HG02870 (cell line): ENCODE data around the gene SLC2A14.
"Not testable (repeated sequence)": the region's sequence is repeated elsewhere in the genome, so short reads cannot be mapped to it uniquely, and the experiment has no call there.

ENCODE experiments used
- ATAC-seq: cut with Tn5 transposase; IDR thresholded peaks from one replicate; pipeline ENCODE4 v1.9.1; 2021; ENCODE audit warnings: mild to moderate bottlenecking, moderate library complexity; ENCODE audit not compliant: unreplicated experiment

SLC2A14 gene

GRCh38 chr12:7835116-7835515 is 37.6 kb downstream of the SLC2A14 start:
- ATAC-seq = no peak

DNA sequence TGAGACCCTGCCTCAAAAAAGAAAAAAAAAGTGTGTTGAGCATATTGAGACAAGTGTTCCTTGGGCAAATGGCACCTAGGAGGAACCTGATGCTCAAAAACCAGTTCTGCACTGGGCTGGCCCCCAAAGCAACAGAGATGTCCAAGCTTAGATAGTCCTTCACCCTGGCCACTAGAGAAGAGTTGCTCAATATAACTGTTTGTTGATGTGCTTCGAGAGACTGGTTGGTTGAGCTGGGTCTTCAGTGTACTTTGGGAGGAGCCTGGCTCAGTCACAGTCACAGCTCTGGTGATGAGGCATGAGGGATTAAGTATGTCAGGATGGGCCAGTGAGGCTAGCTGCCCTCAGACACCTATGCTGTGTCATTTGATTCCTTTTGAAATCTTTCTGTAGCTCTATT is 38.0 kb downstream of the SLC2A14 start:
- ATAC-seq = no peak

DNA sequence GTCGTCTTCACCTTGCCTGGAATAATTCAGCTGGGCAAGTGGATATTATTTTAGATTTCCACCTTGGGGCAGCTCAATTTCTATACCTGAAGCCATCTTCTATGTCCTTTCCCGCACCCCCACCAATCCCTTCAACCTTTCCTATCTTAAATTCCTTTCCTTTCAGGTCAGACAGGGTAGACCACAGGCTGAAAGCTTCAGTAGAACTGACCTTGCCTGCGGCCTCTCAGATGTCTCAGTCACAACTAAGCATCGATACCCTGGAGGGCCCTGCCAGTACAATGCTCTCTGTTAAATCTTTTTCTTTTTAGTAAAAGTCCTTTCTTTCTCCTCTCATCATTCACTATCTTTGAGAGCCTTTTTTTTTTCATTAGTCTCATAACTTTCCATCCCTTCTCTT is 38.9 kb downstream of the SLC2A14 start:
- ATAC-seq = no peak

DNA sequence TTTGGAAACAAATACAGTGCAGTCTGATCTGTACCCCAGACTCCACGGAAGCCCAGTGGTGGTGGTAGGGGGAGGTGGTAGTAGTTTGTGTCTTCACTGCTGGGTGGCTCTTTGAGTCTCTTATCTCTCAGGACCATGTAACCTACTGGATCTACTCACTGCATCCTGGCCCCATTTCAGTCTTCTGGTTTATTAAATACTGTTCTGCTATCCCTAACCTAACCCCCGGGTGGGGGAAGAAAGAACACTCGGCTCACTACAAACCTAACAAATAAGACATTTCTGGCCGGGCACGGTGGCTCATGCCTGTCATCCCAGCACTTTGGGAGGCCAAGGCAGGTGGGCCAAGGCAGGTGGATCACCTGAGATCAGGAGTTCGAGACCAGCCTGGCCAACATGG is 39.5 kb downstream of the SLC2A14 start:
- ATAC-seq = not testable (repeated sequence)

DNA sequence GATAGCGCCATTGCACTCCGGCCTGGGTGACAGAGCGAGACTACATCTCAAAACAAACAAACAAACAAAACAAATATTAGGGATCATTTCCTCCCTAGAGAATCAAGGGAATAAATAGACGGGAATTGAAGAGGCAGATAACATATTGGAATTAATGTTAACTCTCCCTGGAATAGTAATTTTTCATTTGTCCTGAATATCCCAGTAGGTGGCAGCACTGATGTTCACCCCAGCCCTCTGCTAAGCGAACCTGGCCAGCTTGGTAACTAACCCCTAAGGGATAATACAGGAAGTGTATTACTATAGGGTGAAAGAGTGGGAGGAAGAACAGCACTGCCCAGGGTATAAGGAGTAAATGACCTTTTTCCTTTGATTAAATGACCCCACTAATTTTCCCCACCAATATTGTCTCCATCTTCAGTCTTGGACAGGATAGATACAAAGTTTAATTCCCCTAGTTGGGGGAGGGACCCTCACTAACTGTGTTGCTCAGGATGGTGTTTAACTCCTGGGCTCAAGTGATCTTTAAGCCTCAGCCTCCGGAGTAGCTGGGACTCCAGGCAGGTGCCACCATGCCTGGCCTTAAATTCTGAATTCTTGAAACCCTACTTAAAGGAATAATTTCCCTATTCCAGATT is 40.5 kb downstream of the SLC2A14 start:
- no peak for ATAC-seq

- not testable (repeated sequence) for ATAC-seq
Measured at GRCh38 chr12:7829737-7830136, 43.0 kb downstream of the SLC2A14 start.

DNA sequence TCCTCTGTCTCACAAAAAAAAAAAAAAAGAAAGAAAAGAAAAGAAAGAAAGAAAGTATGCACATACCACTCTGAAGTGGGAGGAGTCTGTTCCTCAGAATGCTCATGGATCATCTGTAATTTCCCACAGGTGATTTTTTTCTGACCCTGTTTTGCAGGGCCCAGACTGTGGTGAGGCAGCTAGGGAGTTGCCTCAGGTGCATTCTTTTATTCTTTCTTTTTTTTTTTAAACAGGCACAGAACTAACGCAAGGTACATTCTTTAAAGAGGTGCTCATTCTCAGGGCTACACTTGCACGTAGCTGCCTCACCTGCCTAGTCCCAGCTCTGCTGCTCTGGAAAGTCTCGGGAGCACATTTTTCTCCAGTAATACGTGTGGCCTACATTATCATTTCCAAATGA is 47.0 kb downstream of the SLC2A14 start:
- ATAC-seq = not testable (repeated sequence)

GRCh38 chr12:7806863-7807487 is 65.7 kb downstream of the SLC2A14 start:
- no peak for ATAC-seq

GRCh38 chr12:7806319-7806718 is 66.4 kb downstream of the SLC2A14 start:
- ATAC-seq = not testable (repeated sequence)

DNA sequence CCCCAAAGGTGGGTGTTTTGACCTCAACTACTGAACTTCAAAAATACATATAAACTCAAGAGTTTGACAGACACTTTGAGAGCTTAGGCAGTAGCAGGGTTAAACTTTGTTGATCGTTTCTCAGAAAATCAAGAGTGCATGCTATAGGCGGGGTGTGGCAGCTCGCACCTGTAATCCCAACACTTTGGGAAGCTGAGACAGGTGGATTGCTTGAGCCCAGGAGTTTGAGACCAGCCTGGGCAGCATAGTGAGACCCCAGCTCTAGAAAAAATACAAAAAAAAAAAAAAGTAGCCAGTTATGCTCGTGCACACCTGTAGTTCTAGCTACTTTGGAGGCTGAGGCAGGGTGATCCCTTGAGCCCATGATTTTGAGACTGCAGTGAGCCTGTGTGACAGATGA is 71.3 kb downstream of the SLC2A14 start:
- ATAC-seq = no peak

DNA sequence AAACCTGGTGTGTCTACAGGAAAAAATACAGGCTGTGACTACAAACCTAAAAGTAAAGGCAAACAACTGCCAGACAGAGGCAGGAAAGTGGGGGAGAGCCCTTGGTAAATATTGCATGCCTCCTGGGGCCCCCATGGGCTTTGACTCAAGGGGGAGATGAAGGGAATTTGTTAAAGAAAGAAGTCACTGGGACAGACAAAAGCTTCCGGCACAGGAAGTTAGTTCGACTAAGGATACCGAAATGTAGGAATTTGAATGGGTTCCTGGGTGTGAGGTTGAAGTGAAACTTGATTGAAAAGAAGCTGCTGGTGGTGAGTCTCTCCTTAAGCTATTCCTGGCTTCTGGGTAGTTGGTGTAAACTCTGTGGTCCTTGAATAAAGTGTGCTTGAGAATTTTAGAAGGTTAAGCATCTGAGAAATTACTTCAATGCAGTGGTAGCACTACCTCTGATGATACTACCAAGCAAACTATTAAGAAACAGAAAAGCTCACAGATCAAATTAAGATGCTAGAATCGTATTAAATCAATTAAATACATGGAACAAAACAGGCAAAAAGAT is 73.9 kb downstream of the SLC2A14 start:
- not testable (repeated sequence) for ATAC-seq

- no peak for ATAC-seq
Measured at GRCh38 chr12:7797698-7798398, 74.9 kb downstream of the SLC2A14 start.

DNA sequence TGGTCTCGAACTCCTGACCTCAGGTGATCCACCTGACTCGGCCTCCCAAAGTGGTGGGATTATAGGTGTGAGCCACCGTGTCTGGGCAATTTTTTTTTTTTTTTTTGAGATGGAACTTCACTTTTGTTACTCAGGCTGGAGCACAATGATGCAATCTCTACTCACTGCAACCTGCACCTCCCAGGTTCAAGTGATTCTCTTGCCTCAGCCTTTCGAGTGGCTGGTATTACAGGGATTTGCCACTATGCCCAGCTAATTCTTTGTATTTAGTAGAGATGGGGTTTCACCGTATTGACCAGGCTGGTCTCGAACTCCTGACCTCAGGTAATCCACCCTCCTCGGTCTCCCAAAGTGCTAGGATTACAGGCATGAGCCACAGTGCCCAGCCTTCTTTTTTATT is 75.4 kb downstream of the SLC2A14 start:
- not testable (repeated sequence) for ATAC-seq

DNA sequence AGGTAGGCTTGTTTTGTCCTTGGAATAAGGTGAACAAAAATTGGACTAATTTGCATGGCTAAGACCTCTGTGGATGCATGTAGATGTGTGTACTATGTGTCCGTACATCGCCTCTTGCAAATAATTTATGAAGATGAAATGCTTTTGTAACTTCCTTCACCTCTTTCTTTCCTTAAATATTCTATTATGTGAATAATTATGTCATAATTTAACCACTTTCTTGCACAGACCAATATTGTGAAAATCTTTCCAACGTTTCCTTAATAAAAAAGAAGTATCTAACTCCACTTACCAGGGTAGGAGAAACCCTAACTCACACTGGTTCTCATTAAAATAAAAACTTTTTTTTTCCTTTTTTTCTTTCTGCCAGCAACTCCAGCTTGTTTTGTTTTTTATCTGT is 79.5 kb downstream of the SLC2A14 start:
- no peak for ATAC-seq

DNA sequence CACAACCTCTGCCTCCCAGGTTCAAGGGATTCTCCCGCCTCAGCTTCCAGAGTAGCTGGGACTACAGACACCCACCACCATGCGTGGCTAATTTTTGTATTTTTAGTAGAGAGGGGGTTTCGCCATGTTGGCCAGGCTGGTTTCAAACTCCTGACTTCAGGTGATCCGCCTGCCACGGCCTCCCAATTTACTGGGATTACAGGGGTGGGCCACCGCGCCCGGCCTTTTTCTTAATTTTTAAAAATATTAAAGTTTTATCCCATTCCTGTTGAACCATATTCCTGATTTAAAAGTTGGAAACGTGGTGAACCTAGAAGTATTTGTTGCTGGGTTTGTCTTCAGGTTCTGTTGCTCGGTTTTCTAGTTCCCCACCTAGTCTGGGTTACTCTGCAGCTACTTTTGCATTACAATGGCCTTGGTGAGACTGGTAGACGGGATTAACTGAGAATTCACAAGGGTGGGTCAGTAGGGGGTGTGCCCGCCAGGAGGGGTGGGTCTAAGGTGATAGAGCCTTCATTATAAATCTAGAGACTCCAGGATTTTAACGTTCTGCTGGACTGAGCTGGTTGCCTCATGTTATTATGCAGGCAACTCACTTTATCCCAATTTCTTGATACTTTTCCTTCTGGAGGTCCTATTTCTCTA is 83.7 kb downstream of the SLC2A14 start, which contains the start of gene NANOG:
Gene NANOG (plus strand): TSS at position 519 of the 645 bp plus-strand sequence. CDS start 213 bp downstream, outside the sequence.
- not testable (repeated sequence) for ATAC-seq

DNA sequence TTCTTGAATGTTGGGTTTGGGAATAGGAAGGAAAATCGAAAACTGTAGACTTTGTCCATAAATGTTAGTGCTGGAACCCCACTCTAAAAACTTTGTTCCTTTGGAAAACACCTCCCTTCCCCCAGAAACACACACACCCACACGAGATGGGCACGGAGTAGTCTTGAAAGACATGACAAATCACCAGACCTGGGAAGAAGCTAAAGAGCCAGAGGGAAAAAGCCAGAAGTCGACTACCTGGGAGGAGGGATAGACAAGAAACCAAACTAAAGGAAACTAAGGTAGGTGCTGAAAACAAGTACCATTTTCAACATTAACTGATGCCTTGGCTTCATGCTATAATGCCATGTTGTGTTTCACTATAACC is 84.4 kb downstream of the SLC2A14 start:
- no peak for ATAC-seq

DNA sequence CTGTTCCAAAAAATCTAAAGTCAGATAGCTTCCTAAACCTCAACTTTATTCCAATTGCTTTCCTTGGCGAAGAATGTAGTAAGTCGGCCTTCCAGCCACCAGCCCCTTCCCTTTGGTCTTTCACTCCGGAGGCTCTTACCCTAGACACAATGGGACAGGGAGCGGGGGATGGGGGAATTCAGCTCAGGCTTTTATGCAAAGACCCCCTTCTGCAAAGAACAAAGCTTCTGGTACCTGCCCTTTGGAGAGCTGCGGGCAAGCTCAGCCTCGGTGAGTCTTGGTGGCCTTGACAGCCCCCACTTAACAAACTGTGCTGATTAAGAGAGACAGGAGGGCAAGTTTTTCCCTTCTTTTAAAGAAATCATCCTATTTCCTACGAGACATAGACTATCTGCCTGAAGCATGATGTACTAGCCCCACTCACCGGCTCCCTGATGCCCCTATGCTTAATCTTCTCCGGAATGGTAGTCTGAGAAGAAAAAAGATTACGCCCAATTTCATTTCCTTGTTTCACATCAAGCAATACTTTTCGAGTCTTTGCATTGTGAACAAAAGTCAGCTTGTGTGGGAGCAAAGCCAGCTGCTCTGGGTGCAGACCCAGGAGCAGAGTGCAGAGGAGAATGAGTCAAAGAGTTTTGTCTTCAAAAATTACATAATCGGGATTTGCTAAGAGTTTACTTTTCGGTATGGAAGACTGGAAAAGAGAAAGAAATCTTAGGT is 85.0 kb downstream of the SLC2A14 start:
- no peak for ATAC-seq

DNA sequence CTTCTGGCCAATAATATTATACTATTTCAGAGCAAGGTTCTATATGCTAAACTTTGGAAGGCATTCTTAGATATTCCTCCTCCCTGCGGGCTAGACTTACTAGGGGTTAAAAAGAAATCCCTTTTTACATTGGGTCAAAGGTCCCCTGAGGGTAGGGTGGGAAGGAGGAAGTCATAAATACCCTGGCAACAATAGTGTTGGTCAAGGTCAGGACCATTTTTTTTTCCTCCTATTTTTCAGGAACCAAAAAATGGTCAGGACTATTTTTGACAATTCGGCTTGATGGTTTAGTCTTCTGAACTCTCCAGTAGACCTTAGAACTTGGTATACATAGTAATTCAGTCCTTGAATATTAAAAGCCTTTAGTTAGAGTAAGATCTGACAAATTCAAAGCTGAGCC is 88.0 kb downstream of the SLC2A14 start:
- ATAC-seq = no peak

DNA sequence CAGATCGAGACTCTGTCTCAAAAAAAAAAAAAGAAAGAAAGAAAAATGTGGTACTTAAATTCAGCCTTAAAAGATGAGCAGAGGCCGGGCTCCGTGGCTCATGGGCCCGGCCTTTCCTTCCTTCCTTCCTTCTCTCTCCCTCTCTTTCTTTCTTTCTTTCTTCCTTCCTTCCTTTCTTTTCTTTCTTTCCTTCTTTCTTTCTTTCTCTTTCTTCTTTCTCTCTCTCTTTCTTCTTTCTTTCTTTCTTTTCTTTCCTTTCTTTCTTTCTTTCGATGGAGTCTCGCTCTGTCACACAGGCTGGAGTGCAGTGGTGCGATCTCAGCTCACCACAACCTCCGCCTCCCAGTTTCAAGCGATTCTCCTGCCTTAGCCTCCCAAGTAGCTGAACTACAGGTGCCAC is 89.3 kb downstream of the SLC2A14 start:
- ATAC-seq = not testable (repeated sequence)

GRCh38 chr12:7782055-7782454 is 90.7 kb downstream of the SLC2A14 start:
- ATAC-seq = no peak

DNA sequence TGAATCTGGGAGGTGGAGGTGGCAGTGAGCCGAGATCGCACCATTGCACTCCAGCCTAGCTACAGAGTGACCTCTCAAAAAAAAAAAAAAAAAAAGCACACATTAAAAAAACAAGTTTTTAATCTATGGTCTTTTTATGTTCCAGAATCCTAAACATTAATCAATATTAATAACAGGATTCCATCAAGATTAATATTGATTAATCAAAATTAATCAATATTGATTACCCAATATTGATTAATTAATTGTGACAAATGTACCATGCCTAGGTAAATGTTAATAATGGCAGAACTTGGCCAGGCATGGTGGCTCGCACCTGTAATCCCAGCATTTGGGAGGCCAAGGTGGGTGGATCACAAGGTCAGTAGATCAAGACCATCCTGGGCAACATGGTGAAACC is 91.4 kb downstream of the SLC2A14 start:
- ATAC-seq = no peak
